MCF 10A (cell line): ENCODE data around the gene KLHL26. TPM values are rescaled to one million over a fixed set of nuclear protein-coding genes. Genes with fewer than 3 reads are reported as not detected.
A peak's percentile ranks its signal among the peaks of the same experiment; 100 is the strongest.

Experiments used
- BruUV-seq: library from RNA; stranded (reverse); fragments of 400-500 nt; replicated peaks from 2 replicates; lab custom pipeline; 2021; lab: Mats Ljungman, UMichigan
- CTCF ChIA-PET: fragments of 300-600 bp; sonication (Branson Sonifier 250); formaldehyde crosslinking; extraction: SDS; loops from one replicate; lab custom pipeline; 2021; ENCODE audit warnings: antibody characterized with exemption, inconsistent platforms; lab: Yijun Ruan, JAX
- POLR2A ChIA-PET: fragments of 300-600, 350-650 bp; sonication (Branson Sonifier 250); formaldehyde crosslinking; extraction: SDS; loops from one replicate; lab custom pipeline; 2020; ENCODE audit warnings: antibody characterized with exemption, inconsistent platforms; lab: Yijun Ruan, JAX
- DNase-seq: peaks from one replicate; pipeline ENCODE4 v3.0.0-alpha.2; 2018; ENCODE audit not compliant: unreplicated experiment
- H3K27ac Mint-ChIP-seq: one replicate; pipeline ENCODE4 v1.8.0; 2022; ENCODE audit warnings: mild to moderate bottlenecking, low read depth, mixed read lengths; ENCODE audit not compliant: unreplicated experiment
- H3K27me3 Mint-ChIP-seq: one replicate; pipeline ENCODE4 v1.8.0; 2022; ENCODE audit warnings: mixed read lengths; ENCODE audit not compliant: insufficient read depth, unreplicated experiment
- H3K36me3 Mint-ChIP-seq: one replicate; pipeline ENCODE4 v1.8.0; 2022; ENCODE audit warnings: mild to moderate bottlenecking, moderate library complexity, mixed read lengths; ENCODE audit not compliant: insufficient read depth, unreplicated experiment
- H3K4me1 Mint-ChIP-seq: one replicate; pipeline ENCODE4 v1.8.0; 2022; ENCODE audit warnings: mixed read lengths; ENCODE audit not compliant: insufficient read depth, unreplicated experiment
- H3K4me3 Mint-ChIP-seq: one replicate; pipeline ENCODE4 v1.8.0; 2022; ENCODE audit warnings: mild to moderate bottlenecking, moderate library complexity, mixed read lengths; ENCODE audit not compliant: unreplicated experiment
- H3K9me3 Mint-ChIP-seq: one replicate; pipeline ENCODE4 v1.8.0; 2022; ENCODE audit warnings: mixed read lengths; ENCODE audit not compliant: unreplicated experiment
- intact Hi-C: fragments of 100-400 bp; cut with micrococcal nuclease; formaldehyde crosslinking; loops from 2 replicates; pipeline ENCODE4 v1.14.1; 2022
- total RNA-seq: library from RNA; stranded (reverse); gene quantifications from 2 replicates; pipeline ENCODE4 v1.2.3, GENCODE V29; 2022
- TF ChIP-seq, protein P1 (sequence below): fragments of 200-600 bp; IDR thresholded peaks from one replicate; pipeline ENCODE4 v1.8.0; 2022; ENCODE audit warnings: antibody characterized with exemption, mild to moderate bottlenecking; ENCODE audit not compliant: unreplicated experiment

The KLHL26 gene
- total RNA-seq, 1 experiment from 2014 or later: 6.6 TPM

- peaks cover 5% of the 10 kb centered on the region for H3K4me1 Mint-ChIP-seq
- no TSS peak for BruUV-seq
- CTCF ChIA-PET: interaction anchor here (0.6 kb wide), 1 partner anchor 39 kb away, joined by 3 read pairs; no protein-coding TSS in a partner anchor
- DNase-seq: no peak
- no peak overlapping the region for H3K27ac Mint-ChIP-seq
- no peaks in the 10 kb centered on the region for H3K9me3 Mint-ChIP-seq
- intact Hi-C loops: no loop called here
- no peak overlapping the region for H3K4me3 Mint-ChIP-seq
- H3K36me3 Mint-ChIP-seq: no peaks in the 10 kb centered on the region
- POLR2A ChIA-PET: interaction anchor here (1.4 kb wide), 1 partner anchor 15 kb away, joined by 3 read pairs; no protein-coding TSS in a partner anchor
- H3K27me3 Mint-ChIP-seq: peaks cover 34% of the 10 kb centered on the region
- TF ChIP-seq, protein P1, sequence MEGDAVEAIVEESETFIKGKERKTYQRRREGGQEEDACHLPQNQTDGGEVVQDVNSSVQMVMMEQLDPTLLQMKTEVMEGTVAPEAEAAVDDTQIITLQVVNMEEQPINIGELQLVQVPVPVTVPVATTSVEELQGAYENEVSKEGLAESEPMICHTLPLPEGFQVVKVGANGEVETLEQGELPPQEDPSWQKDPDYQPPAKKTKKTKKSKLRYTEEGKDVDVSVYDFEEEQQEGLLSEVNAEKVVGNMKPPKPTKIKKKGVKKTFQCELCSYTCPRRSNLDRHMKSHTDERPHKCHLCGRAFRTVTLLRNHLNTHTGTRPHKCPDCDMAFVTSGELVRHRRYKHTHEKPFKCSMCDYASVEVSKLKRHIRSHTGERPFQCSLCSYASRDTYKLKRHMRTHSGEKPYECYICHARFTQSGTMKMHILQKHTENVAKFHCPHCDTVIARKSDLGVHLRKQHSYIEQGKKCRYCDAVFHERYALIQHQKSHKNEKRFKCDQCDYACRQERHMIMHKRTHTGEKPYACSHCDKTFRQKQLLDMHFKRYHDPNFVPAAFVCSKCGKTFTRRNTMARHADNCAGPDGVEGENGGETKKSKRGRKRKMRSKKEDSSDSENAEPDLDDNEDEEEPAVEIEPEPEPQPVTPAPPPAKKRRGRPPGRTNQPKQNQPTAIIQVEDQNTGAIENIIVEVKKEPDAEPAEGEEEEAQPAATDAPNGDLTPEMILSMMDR: no peak
Measured at GRCh38 chr19:18603958-18604819, 32.6 kb upstream of the KLHL26 start.

DNA sequence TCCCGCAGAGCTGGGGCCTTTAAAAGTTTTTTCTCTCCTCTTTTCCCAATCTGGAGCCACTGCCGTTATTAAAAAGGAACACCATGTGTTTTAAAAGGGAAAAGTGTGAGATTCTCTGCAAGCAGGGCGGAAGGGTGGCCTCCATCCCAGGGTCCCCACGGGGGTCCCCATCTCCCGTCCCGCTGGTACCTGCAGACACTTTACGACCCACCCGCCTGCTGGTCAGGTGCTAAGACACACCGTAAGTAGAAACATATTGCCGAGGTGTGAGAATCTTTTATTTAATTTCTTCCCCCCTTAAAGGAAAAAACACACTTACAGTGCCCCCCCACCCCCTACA, 32.0 kb upstream of the KLHL26 start:
- Mint-ChIP-seq H3K27me3 (peaks cover 40% of the 10 kb centered on the region), H3K36me3 (no peaks in the 10 kb centered on the region), H3K4me1 (peaks cover 5% of the 10 kb centered on the region), H3K9me3 (no peaks in the 10 kb centered on the region), H3K27ac (no peak overlapping the region), H3K4me3 (no peak overlapping the region)
- ChIA-PET CTCF (interaction anchor here (0.6 kb wide), 3 partner anchors 16 to 670 kb away, joined by 4 to 5 read pairs (median 4); no protein-coding TSS in a partner anchor), POLR2A (no interaction called here)
- TF ChIP-seq, protein P1: no peak
- no peak for DNase-seq
- intact Hi-C loops: no loop called here
- no TSS peak for BruUV-seq

DNA sequence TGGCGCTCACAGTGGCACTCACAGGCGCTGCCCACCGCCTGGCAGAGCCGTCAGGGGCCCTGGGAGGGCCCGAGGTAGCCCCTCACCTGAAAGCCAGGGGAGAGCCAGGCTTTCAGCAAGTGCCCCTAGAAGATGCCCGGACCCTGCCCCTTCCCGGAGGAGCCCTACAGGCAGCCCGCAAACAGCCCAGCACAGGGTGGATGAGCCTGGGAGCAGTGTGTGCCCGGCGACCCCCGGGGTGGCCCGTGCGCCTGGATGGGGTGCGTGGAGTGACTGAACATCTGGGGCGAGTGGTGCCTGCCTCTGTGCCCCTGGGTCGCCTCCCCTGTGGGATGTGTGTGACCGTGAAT, 31.7 kb upstream of the KLHL26 start:
- H3K9me3 Mint-ChIP-seq: no peaks in the 10 kb centered on the region
- no TSS peak for BruUV-seq
- H3K27me3 Mint-ChIP-seq: peaks cover 43% of the 10 kb centered on the region
- intact Hi-C loops: no loop called here
- POLR2A ChIA-PET: no interaction called here
- no peaks in the 10 kb centered on the region for H3K36me3 Mint-ChIP-seq
- H3K4me1 Mint-ChIP-seq: peaks cover 5% of the 10 kb centered on the region
- CTCF ChIA-PET: interaction anchor here (0.6 kb wide), 3 partner anchors 16 to 670 kb away, joined by 4 to 5 read pairs (median 4); no protein-coding TSS in a partner anchor
- H3K4me3 Mint-ChIP-seq: peak overlapping the region; percentile 35
- TF ChIP-seq, protein P1: no peak
- no peak for DNase-seq
- peak overlapping the region; percentile 40 for H3K27ac Mint-ChIP-seq

DNA sequence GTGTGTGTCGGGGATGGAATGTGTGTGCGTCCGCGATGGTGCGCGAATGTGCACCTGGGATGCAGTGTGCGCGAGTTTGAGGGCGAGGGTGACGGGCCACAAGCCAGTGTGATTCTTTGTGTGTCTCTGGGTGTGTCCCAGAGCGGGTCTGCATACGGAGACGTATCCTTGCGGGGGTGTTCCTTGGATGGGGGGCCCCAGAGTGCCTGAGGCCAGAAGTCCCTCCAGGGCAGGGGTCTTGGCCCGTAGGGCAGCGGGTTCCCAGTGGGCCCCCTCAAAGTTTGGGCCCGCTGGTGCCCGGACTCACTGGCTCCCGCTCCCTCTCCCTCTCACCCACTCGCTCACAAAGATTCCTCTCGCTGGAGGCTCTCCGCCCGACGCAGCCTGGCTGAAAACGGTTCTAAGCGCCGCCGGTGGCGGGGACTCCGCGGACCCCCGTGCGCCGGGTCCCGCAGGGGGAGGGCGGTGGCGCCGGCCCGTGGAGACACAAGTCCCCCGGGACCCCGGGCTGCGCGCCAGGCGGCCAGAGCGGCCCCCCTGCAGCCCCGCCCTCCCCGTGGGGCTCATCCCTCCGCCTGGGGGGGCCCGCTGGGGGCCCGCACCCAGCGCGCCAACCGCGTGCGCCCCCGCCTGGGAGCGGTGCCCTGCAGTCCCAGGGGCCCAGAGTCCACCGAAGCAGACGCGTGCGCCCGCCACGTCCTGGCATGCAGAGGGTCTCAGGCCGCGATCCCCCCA, 31.1 kb upstream of the KLHL26 start:
- H3K4me3 Mint-ChIP-seq: peak overlapping the region; percentile 35
- POLR2A ChIA-PET: no interaction called here
- no peaks in the 10 kb centered on the region for H3K9me3 Mint-ChIP-seq
- H3K4me1 Mint-ChIP-seq: peaks cover 5% of the 10 kb centered on the region
- H3K27me3 Mint-ChIP-seq: peaks cover 47% of the 10 kb centered on the region
- CTCF ChIA-PET: interaction anchor here (0.6 kb wide), 3 partner anchors 17 to 669 kb away, joined by 4 to 5 read pairs (median 4); no protein-coding TSS in a partner anchor
- no TSS peak for BruUV-seq
- TF ChIP-seq, protein P1: no peak
- no peaks in the 10 kb centered on the region for H3K36me3 Mint-ChIP-seq
- intact Hi-C loops: no loop called here
- DNase-seq: no peak
- peak overlapping the region; percentile 40 for H3K27ac Mint-ChIP-seq
